Ecto neural progenitor cell (in vitro differentiated cells): Measurements from ENCODE around the gene CENPQ.
A peak's percentile ranks its signal among the peaks of the same experiment; 100 is the strongest.
"Not testable (repeated sequence)": the region's sequence is repeated elsewhere in the genome, so short reads cannot be mapped to it uniquely, and the experiment has no call there.

ENCODE experiments used
- DNase-seq: peaks from one replicate; pipeline ENCODE4 v3.0.0-alpha.2; 2018; ENCODE audit warnings: low spot score

The CENPQ gene

GRCh38 chr6:49462927-49463611 lies at the start of gene CENPQ, which contains the start of gene MMUT:
TSS of gene CENPQ (plus strand) at chr6:49463370. CDS start at chr6:49470177, 6,807 bp downstream.
TSS of gene MMUT (minus strand) at chr6:49463253. CDS start at chr6:49459466, 3,787 bp downstream.
- peak; percentile 94 for DNase-seq

DNA sequence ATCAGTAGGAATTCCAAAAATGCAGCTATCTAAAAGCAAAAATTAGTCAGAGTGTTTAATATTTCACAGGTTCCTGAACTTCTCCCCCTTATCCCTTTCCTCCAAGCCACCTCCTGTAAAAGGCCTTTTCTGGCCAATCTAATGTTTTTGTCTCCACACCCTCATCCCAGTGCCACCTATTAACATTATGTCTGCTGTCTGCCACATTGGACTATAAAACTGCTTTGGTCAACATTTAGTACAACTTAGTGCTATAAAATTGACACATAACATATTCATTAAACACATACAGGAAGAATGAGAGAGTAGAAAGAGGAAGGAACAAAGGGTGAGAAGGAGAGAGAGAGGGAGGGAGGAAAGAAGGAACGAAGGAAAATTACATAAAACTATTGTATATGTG lies 47.8 kb upstream of the CENPQ start:
- DNase-seq, result no peak

DNA sequence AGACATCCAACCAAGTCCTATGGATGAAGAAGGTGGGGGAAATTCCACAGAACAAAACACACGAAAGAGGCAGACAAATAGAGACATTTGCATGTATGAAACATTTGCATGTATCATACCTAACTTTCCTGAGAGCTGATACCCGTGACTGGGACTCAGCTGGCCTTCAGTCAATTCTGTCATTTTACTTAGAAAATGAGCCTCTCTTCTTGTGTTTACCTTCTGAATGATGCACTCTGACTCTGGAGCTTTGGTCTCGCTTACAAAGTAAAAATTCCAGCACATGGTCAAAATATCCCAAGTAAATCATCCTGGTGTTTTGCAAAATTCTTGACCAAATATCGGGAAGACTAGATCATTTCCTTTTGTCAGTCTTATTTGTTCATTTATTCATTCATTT lies 47.0 kb upstream of the CENPQ start:
- no peak for DNase-seq

- no peak for DNase-seq
These were observed 39.4 kb upstream of the CENPQ start for GRCh38 chr6:49423817-49424216.

DNA sequence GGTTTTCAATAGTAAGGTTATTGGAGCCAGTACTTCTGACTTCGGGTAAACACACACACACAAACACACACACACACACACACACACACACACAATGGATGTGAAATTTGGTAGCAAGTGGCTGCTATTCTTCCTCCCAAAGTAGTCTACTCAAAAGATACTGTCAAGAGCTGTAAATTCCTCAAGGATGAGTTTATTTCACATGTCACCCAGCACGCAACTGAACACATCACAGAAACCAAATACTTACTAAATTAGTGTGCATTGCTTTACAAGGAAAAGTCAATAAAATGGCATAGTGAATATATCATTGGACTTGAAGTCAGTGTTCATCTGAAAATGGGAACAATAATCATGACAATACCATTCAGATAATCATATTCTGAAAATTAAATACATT lies 33.0 kb upstream of the CENPQ start:
- DNase-seq, result no peak

DNA sequence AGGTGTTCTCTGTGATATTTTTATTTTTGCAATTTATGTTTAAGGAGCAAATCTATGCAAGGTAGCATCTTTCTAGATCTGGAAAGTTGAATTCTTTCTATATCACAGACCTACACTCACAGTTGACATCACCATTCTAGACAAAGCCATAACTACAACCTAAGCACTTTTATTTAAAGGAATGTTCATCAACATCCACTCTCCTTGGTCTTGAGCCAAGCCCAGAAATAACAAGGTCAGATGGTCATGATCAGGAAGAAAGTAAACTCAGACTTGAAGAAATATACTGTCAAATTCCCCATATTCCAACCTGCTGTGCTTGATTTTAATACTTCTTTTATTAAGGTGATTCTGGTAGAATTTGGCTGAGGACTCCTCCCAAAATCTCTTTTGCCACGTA lies 32.3 kb upstream of the CENPQ start:
- DNase-seq, result no peak

GRCh38 chr6:49453221-49453620 lies 9.9 kb upstream of the CENPQ start:
- DNase-seq, result no peak

GRCh38 chr6:49454787-49455709 lies 8.1 kb upstream of the CENPQ start:
- DNase-seq, result no peak

DNA sequence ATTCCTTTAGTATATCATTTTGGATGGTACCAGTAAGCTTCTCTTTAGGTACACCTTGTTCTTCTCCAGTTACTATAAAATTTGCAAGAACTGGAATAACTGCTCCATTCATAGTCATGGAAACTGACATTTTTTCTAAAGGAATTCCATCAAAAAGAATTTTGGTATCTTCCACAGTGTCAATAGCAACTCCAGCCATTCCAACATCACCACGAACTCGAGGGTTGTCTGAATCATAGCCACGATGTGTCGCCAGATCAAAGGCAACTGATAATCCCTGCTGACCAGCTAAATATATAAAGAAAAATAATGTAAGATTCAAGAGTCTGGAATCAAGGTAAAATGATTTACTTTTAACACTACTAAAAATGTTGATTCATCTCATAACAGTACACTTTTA lies 5.4 kb upstream of the CENPQ start:
- no peak for DNase-seq

DNA sequence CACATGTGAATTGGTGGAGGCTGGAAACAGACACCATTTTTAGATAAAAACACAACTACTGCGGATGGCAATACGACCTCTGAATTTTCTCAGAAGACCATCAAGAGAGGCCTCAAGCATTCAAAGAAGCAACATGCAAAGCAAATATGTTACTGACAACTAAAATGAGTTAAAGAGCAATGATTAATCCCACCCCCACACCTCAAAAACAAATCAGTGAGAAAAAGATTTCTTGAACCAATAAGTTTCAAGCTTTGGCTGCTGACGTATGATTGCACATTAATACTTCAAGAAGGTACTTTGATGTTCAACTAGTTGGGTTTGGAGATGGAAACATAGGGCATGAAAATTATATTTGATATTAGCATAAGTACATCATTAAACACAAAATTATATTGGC lies 1.1 kb upstream of the CENPQ start:
- no peak for DNase-seq

DNA sequence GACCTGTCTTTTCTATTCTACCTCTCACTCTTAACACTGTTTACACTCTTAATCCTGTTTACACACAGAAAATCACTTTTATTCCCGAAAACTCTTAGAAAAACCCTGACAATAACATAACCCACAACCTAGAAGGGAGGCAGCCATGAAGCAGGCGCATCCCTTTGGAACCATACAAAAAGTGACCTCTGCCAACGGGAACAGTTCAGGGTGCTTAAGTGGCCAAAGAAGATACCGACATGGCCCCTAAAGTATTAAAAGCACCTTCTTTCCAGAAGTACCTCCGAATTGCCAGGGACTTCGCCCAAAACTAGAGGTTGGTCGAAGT lies 607 bp upstream of the CENPQ start:
- DNase-seq, result no peak

DNA sequence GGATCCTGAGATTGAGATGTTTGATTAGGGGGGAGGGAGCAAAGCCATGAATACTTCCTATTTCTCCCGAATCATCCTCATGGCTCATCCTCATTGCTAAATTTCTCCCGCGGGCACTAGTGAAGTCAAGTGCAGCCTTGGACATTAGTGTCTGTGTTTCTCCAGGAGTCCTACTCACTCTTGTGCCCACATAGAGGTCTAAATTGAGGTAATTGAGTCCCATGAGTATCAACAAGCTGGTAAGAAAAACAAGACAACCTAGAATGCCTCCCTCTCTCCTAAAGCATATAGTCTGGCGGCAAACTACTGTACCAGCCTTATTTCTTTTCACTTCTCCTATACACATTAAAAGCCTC lies 420 bp downstream of the CENPQ start:
- no peak for DNase-seq

- DNase-seq, result no peak
These were observed 1.5 kb downstream of the CENPQ start for GRCh38 chr6:49464691-49465090.

GRCh38 chr6:49468042-49468441 lies 4.9 kb downstream of the CENPQ start:
- no peak for DNase-seq

- not testable (repeated sequence) for DNase-seq
These were observed 13.4 kb downstream of the CENPQ start for GRCh38 chr6:49476564-49476963.

DNA sequence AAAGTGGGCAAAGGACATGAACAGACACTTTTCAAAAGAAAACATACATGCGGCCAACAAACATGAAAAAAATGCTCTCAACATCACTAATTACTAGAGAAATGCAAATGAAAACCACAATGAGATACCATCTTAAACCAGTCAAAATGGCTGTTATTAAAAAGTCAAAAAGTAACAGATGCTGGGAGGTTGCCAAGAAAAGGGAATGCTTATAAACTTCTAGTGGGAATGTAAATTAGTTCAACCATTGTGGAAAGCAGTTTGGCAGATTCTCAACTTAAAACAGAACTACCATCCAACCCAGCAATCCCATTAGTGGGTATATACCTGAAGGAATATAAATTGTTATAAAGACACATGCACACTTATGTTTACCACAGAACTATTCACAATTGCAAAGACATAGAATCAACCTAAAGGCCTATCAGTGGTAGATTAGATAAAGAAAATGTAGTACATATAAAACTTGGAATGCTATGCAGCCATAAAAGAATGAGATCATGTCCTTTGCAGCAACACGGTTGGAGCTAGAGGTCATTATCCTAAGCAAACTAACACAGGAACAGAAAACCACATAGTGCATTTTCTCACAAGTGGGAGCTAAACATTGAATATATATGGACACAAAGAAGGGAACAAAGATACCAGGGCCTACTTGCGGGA lies 16.3 kb downstream of the CENPQ start:
- DNase-seq, result no peak

- DNase-seq, result not testable (repeated sequence)
These were observed 18.7 kb downstream of the CENPQ start for GRCh38 chr6:49481846-49482245.

- not testable (repeated sequence) for DNase-seq
These were observed 20.2 kb downstream of the CENPQ start for GRCh38 chr6:49483380-49483779.

- DNase-seq, result no peak
These were observed 27.5 kb downstream of the CENPQ start for GRCh38 chr6:49490633-49491032.

GRCh38 chr6:49497304-49497703 lies 34.1 kb downstream of the CENPQ start:
- DNase-seq, result no peak

DNA sequence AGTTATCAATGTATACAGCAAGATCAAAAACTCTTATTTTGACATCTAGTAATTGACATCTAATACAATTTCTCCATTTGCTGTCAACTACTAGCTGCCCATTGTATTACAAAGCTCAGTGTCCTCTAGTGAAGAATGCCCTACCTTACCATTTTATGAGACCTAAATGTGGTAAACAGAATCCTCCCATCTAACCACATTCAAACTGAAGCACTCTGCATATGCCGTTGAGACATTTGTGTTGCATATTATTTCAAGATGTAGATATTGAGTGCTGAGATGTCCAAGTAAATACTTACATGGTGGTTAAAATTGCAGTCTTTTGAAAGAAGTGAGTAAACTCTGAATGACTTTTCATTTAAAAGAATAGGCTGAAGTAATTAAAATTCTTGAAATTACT lies 36.0 kb downstream of the CENPQ start:
- DNase-seq, result no peak

DNA sequence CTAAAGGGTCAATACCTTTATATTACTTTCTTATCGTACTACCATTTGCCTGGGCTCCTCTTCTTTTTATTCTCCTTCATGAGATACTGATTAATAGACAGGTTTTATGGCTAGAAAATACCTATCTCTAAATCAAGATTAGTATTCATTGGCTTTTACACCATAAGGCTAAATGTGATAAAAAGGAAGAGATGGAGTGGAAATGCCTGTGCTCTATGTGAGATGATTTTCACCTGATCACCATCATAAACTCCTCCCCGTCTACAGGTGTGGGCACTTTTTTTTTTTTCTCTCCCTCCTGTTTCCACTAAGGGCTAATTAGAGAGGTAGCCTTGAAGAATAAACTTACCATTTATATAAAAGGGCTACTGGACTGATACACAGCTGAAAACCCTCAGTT lies 36.5 kb downstream of the CENPQ start, which contains the start of gene GLYATL3:
TSS of gene GLYATL3 (plus strand) at position 301 of the 400 bp plus-strand sequence. CDS start 12,068 bp downstream, outside the sequence.
- no peak for DNase-seq

GRCh38 chr6:49504666-49505065 lies 41.5 kb downstream of the CENPQ start:
- DNase-seq, result no peak
